HTERT RPE-1 (cell line): ENCODE data around the gene NVL.

Experiments used
- in situ Hi-C: fragments of 300-500 bp; cut with MboI; formaldehyde crosslinking; loops from 4 replicates; pipeline ENCODE4 v1.14.3; 2020; ENCODE audit warnings: low sequenced_read_pairs

Gene NVL

GRCh38 chr1:224287714-224288113 is 42.3 kb downstream of the NVL start:
- in situ Hi-C loops: no loop called here

GRCh38 chr1:224282140-224282539 is 47.8 kb downstream of the NVL start:
- in situ Hi-C loops: no loop called here

GRCh38 chr1:224276771-224277487 is 53.0 kb downstream of the NVL start:
- in situ Hi-C loops: no loop called here

GRCh38 chr1:224274970-224275626 is 54.9 kb downstream of the NVL start:
- in situ Hi-C loops: no loop called here

- in situ Hi-C loops: no loop called here
Observed at GRCh38 chr1:224273641-224274040, 56.3 kb downstream of the NVL start.

DNA sequence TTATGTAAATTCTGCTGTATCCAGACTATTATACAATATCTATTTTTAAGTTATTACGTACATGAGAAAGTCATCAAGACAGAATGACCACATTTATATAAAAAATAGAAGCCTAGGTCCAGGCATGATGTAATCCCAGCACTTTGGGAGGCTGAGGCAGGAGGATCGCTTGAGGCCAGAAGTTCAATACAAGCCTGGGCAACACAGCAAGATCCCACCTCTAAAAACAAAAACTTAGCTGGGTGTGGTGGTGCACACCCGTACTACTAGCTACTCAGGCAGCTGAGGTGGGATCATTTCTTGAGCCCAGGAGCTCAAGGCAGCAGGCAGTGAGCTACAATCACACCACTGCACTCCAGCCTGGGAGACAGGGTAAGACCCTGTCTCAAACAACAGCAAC is 58.9 kb downstream of the NVL start:
- in situ Hi-C loops: no loop called here

- in situ Hi-C loops: no loop called here
Observed at GRCh38 chr1:224267925-224268324, 62.0 kb downstream of the NVL start.

- in situ Hi-C loops: no loop called here
Observed at GRCh38 chr1:224266915-224267856, 62.8 kb downstream of the NVL start.

DNA sequence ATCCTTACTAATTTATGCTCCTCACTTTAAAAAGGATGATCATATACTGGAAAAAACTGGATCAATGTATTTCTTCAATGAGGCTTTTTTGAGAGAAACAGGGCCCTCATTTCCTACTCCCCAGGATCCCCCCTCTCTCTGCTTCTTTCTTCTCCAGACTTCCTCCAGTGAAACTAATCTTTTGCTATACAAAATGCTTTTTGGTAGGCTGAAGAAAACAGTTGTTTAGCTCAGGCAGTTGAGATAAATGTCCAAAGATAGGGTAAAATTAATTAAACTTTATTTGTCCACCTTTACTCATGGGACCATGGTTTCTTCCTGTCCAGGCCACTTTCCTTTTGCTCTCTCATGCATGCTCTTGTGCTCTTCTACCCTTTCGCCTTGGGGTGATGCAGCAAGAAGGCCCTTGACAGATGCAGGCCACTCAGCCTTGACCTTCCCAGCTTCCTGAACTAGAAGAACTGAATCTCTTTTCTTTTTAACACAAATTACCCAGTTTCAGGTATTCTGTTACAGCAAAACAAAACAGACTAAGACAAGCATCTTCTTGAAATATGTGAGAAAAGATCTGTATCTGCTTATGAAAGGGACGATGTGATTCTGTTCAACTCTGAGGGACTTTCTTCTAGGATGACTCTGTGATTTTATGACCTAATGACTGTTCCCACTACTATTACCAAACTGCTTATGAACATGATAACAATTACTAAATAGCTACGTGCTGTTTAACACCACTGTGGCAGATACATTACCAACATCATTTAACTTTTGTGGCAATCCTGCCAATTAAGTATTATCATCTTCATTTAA is 63.7 kb downstream of the NVL start:
- in situ Hi-C loops: no loop called here

DNA sequence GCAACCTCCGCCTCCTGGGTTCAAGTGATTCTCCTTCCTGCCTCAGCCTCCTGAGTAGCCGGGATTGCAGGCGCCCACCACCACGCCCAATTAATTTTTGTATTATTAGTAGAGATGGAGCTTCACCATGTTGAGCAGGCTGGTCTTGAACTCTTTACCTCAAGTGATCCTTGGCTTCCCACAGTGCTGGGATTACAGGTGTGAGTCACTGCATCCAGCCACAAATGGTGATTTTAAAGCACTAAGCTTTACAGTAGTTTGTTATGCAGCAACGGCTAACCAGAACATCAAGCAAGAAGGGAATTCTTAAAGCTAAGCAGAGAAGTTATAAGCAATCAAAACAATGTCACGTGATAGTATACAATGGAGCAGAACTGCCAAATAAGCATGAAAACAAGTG is 65.7 kb downstream of the NVL start:
- in situ Hi-C loops: no loop called here

- in situ Hi-C loops: no loop called here
Observed at GRCh38 chr1:224262373-224263054, 67.5 kb downstream of the NVL start.

DNA sequence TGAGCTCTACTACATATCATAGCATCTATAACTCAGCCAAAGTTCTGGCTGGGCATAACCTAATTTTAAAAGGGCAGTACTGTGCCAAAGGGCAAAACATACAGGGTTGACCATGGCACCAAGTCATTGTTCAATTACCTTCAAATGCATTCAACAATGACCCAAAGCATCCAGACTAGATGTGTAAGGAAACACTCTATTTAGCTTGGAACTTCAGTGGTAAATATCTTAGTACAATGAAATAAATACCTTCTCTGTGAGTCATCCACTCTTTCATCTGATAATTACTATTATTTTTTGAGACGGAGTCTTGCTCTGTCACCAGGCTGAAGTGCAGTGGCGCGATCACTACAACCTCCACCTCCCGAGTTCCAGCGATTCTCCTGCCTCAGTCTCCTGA is 70.0 kb downstream of the NVL start:
- in situ Hi-C loops: no loop called here

DNA sequence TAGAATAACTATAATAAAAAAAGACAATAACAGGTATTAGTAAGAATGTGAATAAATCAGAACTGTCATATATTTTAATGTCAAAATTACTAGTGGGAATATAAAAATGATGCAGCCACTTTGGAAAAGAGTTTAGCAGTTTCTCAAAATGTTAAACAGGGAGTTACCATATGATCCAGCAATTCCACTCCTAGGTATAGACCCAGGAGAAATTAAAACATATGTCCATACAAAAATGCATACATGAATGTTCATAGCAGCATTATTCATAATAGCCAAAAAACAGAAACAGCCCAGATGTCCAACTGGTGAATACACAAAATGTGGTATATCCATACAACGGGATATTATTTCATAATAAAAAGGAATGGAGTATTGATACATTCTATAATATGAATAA is 71.6 kb downstream of the NVL start:
- in situ Hi-C loops: no loop called here

DNA sequence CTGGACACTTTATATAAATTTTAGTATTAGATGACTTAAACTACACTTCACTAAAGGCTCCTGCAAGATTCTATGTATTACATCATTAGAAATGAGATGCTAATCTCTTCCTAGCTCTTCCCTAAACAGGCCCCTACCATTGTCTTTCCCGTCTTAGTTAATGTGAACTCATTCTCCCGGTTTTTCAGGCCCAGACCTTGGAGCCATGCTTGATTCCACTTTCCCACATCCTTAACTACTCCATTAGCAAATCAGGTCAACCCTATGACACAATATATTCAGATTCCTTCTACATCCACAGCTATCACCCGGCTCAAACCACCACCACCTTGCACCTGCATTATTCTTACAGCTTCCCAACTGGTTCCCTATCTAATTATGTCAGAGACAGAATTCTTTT is 73.3 kb downstream of the NVL start:
- in situ Hi-C loops: no loop called here

DNA sequence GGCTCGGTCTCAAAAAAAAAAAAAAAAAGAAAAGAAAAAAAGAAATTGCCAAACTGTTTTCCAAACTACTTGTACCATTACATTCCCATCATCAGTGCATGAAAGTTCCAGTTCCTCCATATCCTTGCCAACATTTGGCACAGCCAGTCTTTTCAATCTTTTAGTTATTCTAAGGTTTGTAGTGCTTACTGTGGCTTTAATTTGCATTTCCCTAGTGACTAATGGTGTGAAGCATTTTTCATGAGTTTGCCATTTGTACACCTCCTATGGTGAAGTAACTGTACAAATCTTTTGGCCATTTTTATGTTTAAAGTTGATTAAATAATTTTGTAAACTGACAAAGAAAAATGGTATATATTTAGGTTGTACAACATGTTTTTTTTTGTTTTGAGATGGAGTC is 76.3 kb downstream of the NVL start:
- in situ Hi-C loops: no loop called here

- in situ Hi-C loops: no loop called here
Observed at GRCh38 chr1:224252479-224252878, 77.5 kb downstream of the NVL start.

DNA sequence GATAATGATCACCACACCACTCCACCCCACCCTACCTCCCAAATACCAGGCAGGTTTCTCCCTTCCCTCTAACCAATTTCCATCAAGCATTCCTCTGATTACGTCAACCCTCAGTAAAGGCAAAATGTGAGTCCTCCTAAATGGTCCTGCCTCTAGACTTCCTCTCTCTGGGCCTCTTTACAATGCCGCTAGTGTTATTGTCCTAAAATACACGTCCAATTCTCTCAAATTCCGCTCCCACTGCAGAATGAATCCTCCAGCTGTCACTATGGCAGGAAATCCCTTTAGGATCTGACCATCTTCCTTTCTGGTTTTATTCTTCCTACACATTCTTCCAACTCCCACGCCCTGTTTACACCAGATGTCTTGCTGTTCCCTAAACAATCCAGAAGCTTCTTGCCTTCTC is 78.2 kb downstream of the NVL start:
- in situ Hi-C loops: no loop called here

DNA sequence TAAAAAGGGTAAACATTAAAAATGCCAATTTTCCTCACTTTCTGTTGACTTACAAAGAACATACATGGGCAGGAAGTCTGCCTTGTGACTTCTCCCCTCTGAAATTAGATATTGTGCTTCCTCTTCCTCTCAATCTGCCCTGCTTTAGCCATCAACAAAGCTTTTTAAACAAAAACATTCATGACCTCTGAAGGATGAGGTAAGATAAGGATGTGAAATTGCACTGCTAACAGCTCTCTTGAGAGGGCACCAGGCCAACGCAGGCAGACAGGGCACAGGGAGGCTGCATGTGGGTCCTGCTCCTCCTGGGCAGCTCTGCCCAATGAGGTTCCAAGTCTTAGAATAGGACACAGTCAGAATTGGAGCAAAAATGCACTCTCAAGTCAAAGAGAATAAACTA is 84.8 kb downstream of the NVL start:
- in situ Hi-C loops: no loop called here

DNA sequence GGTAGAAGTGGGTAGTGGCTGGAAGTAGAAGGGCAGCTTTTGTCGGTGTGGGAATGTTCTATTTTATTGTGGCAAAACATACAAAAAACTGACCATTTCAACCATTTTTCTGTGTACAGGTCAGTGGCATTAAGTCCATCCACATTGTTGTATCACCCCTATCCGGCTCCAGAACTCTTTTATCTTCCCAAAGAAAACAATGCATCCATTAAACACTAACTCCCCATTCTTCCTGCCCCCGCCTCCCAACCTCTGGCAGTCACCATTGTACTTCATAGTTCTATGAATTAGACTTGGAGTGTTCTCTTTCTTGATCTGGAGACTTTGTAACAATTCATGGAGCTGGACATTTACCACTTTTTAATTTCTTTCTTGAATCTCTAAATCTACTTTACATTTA is 91.2 kb downstream of the NVL start:
- in situ Hi-C loops: no loop called here

- in situ Hi-C loops: no loop called here
Observed at GRCh38 chr1:224238212-224238611, 91.8 kb downstream of the NVL start.
